HG02798 (cell line): ENCODE measurements around the gene MYH10.

Experiments
- ATAC-seq: cut with Tn5 transposase; IDR thresholded peaks from one replicate; pipeline ENCODE4 v1.9.1; 2021; ENCODE audit warnings: mild to moderate bottlenecking; ENCODE audit not compliant: unreplicated experiment, poor library complexity

MYH10 gene

GRCh38 chr17:8479431-8479947 is 151.0 kb downstream of the MYH10 start:
- no peak for ATAC-seq

GRCh38 chr17:8477715-8478441 is 152.6 kb downstream of the MYH10 start:
- no peak for ATAC-seq

GRCh38 chr17:8477171-8477570 is 153.4 kb downstream of the MYH10 start:
- no peak for ATAC-seq

- ATAC-seq = no peak
Measured at GRCh38 chr17:8476741-8477140, 153.8 kb downstream of the MYH10 start.

- ATAC-seq = no peak
Measured at GRCh38 chr17:8475781-8476180, 154.7 kb downstream of the MYH10 start.

DNA sequence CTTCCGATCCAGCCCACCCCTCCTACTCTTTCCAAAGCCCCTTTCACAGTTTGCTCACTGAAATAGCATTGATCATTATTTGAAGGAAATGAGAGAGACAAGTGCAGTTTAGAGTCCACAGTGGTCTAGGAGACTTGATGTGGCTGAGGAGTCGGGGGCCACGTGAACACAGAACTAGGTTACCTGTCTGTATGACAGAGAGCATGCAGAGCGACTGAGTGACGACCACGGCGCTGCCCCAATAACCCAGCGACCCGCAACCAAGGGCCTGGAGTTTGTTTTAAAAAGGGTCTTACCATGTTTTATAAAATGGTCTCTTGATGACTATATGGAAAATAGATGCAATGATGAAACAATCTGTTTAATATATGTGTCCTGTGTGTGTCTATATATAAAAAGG is 155.3 kb downstream of the MYH10 start:
- no peak for ATAC-seq

GRCh38 chr17:8474826-8475225 is 155.7 kb downstream of the MYH10 start:
- no peak for ATAC-seq

DNA sequence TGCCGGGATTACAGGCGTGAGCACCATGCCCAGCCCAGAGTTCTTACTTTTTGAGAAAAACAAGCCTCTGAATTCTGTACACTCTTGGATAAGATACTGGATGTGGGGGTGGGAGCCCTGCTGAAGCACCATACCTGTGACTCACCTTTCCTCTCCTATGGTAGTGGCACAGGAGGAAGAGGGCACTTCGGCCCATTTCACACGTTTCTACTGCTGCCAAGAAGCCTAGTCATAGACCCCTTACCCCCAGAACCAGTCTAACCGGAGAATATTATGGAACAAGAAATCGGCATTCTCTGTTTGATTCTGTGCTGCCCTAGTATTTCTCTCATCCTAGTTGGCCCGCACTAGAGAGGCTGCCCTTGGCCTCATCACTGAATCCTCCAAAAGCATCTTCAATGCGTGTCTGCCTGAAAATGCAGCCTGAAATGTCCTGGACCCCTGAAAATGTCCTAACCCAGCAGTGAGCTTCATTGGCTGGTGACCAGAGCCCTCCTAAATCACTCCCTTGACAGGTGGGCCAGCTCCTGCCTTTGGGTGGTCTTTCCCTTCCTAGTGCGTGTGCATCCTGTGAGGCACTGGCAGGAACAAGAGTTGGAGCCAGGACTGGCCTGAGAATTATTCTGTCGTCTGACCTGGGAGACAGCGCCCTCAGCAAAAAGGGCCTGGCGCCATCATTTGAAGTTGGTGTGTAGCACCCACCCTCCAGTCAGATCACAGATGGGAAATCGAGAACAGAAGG is 156.9 kb downstream of the MYH10 start:
- ATAC-seq = no peak

DNA sequence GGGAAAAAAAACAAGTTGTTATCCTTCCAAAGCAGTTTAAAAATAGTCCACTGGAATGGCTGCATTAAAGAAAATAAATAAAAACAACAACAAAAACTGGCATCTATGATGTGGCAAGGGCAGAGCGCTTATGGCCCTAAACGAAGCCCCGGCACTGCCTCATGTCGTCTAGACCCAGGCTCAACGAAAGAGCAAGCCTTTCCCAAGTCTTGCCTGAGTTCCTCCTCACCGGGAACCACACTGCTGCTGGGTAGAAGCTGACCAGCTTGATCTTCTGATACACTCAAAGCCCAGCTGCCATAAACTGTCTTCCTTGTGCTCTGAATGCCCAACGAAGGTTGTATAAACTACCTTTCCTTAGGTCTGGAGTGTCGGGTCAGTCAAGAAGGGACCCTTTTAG is 157.9 kb downstream of the MYH10 start:
- ATAC-seq = no peak

GRCh38 chr17:8470447-8471047 is 160.0 kb downstream of the MYH10 start:
- no peak for ATAC-seq

DNA sequence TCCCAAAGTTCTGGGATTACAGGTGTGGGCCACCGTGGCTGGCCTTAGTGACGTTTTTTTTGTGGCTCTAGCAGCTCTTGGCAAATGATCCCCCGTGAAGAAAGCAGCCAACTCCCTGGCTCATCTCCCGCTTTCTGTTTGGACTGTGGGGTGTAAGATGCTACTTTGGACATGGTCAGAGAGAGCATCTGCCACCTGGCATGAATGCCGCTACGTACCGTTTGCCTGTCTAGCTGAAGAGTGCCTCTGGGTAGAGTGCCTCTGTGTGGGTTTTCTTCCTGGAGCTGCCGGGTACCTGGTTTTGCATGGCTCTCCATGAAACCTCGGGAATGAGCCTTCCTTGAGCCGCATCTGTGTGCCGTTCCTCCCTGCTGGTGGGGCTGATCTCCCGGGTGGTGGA is 160.6 kb downstream of the MYH10 start:
- ATAC-seq = no peak

- ATAC-seq = no peak
Measured at GRCh38 chr17:8468980-8469379, 161.5 kb downstream of the MYH10 start.

- ATAC-seq = no peak
Measured at GRCh38 chr17:8468127-8468526, 162.4 kb downstream of the MYH10 start.

DNA sequence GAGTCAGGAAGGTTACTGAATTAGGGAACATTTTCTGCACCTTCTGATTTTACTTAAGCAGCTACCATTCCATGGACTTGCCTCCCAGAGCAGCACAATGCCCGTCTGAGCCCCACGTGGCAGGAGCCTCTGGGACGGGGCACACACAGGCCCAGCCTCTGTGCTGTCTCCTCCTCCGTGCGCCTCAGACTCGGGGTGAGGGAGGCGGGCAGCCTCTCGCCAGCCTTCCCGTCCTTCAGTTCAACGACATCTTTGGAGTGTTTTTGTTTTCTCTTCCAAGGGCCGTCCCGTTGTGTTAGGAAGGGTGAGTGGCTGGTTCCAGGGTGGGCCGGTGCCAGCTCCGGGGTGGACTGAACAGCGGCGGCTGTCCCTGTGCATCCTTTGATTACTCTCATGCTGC is 163.0 kb downstream of the MYH10 start:
- no peak for ATAC-seq

GRCh38 chr17:8466873-8467272 is 163.7 kb downstream of the MYH10 start:
- no peak for ATAC-seq

DNA sequence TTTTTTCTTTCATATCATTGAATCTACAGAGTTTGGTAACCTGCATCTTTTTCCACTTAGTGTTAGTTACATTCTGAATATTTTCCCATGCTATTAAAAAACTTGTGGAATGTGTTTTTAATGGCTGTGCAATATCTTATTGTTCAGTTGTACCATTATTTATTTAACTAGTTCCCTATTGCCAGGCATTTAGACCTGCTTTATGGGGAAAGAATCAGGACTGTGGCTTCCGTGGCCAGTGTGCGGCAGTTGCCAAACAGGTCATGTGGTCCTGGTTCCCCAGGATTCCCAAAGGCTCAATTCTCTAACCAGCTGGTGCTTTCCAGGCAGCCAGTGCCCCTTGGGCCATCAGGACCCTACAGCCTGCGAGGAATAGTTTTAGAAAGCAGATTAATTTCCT is 164.1 kb downstream of the MYH10 start:
- no peak for ATAC-seq

GRCh38 chr17:8465759-8466158 is 164.8 kb downstream of the MYH10 start:
- ATAC-seq = no peak

GRCh38 chr17:8465356-8465755 is 165.2 kb downstream of the MYH10 start:
- ATAC-seq = no peak

- ATAC-seq = no peak
Measured at GRCh38 chr17:8464941-8465340, 165.6 kb downstream of the MYH10 start.

GRCh38 chr17:8463099-8463498 is 167.4 kb downstream of the MYH10 start:
- no peak for ATAC-seq

- no peak for ATAC-seq
Measured at GRCh38 chr17:8462564-8462963, 168.0 kb downstream of the MYH10 start.
